ENCODE data around the gene SYNGR4.
A peak's percentile ranks its signal among the peaks of the same experiment; 100 is the strongest.

SYNGR4 gene

DNA sequence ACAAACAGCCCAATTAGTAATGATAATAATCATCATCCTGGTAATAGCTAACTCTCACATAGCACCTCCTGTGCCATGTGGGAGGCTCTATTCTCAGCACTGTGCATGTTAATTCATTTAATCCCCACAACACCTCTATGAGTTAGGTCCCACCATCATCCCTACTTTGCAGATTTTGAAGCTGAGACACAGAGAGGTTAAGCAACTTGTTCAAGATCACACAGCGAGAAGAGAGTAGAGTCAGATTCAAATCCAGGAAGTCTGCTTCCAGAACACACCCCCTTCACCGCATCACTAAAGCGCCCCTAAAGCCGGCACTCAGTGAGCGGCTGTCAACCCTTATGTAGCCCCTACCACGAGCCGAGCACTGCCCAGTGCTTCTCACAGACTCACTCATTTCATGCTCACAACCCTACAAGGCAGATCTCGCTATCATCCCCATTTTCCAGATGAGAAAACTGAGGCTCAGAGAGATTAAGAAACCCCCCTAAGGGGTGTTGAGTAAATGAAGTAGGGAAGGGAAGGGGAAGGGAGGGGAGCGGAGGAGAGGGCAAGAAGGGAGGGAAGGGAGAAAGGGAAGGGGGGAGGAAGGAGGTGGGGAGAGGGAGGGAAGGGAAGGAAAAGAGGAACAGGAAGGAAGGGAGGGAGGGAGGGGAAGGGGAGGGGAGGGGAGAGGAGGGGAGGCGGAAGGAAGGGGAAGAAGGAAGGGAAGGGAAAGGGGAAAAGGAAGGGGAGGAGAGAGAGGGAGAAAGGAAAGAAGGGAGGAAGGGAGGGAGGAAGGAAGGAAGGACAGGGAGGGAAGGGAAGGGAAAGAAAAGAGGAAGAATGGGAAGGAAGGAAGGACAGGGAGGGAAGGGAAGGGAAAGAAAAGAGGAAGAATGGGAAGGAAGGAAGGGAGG, 22.4 kb upstream of the SYNGR4 start:
- DNase-seq = no peak

DNA sequence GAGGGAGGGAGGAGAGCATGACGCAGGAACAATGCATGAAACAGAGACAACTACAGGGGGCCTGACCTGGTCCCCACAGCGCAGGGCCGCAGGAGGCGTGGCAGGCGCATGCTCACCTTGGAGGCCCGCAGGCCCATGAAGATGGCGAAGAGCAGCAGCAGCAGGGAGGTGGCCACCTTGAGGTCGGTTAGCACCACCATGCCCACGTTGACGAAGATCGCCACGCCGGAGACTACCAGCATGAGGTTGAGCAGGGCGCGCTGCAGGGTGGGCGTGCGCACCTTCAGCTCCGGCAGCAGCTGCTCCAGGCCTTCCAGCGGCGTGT, 21.8 kb upstream of the SYNGR4 start:
- no peak for DNase-seq

GRCh38 chr19:48342841-48343540, 21.2 kb upstream of the SYNGR4 start:
- no peak for DNase-seq

- DNase-seq = no peak
These were observed 19.3 kb upstream of the SYNGR4 start for GRCh38 chr19:48344892-48345291.

DNA sequence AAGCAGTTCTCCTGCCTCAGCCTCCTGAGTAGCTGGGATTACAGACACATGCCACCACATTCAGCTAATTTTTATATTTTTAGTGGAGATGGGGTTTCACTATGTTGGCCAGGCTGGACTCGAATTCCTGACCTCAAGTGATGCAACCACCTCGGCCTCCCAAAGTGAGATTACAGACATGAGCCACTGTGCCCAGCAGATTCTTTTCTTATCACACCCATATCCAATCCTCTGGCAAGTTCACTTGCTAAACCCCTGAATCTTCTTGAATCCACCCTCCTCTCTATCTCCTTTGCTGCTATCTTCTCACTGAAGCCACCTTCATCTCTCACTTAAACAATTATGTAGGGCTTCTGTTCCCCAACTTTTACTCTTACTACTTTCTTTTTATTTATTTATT, 18.0 kb upstream of the SYNGR4 start:
- no peak for DNase-seq

- no peak for DNase-seq
These were observed 16.1 kb upstream of the SYNGR4 start for GRCh38 chr19:48348045-48348444.

DNA sequence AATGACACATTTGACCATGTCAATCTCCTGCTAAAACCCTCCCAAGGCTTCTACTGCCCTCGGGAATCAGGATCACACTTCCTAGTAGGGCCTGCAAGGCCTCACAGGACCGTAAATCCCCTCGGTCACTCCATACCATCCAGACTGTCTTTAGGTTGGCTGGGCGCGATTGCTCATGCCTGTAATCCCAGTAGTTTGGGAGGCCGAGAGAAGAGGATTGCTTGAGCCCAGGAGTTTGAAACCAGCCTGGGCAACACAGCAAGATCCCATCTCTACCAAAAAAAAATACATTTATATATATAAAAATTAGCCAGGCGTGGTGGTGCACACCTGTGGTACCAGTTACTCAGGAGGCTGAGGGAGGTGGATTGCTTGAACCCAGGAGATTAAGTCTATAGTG, 15.4 kb upstream of the SYNGR4 start:
- DNase-seq = no peak

- DNase-seq = no peak
These were observed 13.3 kb upstream of the SYNGR4 start for GRCh38 chr19:48350856-48351255.

GRCh38 chr19:48351341-48351752, 12.8 kb upstream of the SYNGR4 start:
- DNase-seq = peak; percentile 49

DNA sequence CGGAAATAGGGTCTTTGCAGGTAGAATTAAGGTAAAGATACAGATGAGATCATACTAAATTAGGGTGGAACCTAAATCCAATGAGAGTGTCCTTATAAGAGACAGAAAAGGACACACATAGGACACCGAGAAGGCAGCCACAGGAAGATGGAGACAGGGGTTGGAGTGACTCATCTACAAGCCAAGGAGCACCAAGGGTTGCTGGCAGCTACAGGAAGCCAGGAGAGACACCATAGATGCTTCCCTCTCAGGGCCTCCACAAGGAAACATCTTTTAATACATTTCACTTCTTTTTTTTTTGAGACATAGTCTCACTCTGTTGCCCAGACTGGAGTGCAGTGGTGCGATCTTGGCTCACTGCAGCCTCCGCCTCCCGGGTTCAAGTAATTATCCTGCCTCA, 10.5 kb upstream of the SYNGR4 start:
- no peak for DNase-seq

GRCh38 chr19:48354332-48354992, 9.7 kb upstream of the SYNGR4 start:
- DNase-seq = no peak

- DNase-seq = no peak
These were observed 8.7 kb upstream of the SYNGR4 start for GRCh38 chr19:48355365-48355954.

DNA sequence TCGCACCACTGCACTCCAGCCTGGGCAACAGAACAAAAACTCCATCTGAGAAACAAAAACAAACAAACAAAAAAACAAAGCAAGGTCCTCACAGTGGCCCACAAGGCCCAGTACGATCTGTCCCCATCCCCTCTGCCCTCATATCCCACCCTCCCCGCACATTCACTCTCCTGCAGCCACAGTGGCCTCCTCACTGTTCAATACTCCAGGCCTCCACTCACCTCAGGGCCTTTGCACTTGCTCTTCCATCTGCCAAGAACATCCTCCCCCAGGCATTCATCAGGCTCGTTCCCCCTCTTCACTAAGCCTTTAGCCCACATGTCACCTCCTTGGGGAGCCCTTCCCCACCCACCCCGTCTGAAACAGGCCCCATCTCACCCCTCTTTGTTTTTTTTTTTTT, 5.0 kb upstream of the SYNGR4 start:
- DNase-seq = no peak

DNA sequence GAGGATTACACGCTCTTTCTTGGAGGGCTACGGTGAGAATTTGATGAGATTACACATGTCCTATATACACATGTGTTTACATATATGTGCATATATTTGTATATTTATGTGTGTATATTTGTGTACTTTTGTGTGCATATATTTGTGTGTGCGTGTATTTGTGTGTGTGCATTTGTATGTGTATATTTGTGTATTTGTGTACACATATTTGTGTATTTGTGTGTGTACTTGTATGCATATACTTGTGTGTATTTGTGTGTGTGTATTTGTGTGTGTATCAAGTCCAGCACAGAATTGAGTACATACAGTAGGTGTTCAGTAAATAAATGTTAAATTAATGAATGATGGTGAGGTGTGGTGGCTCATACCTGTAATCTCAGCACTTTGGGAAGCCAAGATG, 2.3 kb upstream of the SYNGR4 start:
- no peak for DNase-seq

- DNase-seq = peak; percentile 95
These were observed 1.3 kb upstream of the SYNGR4 start for GRCh38 chr19:48362716-48363499.

DNA sequence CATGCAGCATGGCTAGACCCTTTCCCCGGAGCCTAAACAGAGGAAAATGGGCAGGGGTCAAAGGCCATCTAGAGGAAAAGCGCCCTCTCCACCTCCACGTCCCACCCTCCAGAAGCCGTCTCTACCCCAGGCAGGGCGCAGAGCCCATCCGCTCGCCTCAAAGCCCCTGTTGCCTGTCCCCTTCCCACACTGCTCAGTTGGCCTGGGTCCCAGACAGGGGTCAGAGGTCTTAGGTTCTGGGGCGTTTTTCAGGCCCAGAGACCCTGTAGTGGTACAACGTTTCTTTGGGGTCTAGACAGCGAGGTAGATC, 712 bp upstream of the SYNGR4 start:
- DNase-seq = no peak

- no peak for DNase-seq
These were observed 606 bp downstream of the SYNGR4 start for GRCh38 chr19:48364598-48365348.

DNA sequence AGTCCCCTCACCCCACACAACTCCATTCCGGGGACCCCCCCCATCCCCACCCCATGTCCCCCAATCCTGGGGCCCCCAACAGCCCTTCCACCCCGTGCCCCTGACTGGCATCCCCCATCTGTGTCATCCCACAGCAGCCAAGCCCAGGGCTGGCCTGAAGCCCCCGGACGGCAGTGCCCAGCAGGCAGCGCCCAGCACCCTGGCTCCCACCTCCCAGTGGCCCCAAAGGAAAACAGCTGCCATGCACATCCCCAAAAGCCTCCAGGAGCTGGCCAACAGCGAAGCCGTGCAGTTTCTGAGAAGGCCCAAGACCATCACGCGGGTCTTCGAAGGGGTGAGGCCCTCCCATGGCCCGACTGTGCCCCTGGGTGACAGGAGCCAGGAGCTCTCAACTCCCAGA, 1.4 kb downstream of the SYNGR4 start:
- no peak for DNase-seq

DNA sequence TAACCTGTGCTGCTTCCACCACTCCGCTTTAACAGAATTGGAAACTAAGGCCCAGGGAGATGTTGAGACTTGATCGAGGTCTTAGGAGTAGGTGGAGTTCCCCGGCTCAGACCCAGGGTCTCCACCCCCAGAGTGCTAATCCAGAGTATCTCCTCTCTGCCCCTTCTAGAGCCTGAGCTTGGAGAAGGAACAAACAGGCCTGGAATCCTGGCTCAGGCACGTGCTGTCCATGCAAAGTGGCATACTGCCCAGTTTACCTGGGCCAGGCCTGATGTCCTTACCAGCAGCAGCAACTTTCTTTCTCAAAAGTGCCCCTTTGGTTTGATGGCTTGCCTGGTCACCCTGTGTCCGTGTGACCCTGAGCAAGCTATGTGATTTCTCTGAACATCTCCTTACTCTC, 3.7 kb downstream of the SYNGR4 start:
- DNase-seq = no peak

GRCh38 chr19:48368936-48369335, 4.8 kb downstream of the SYNGR4 start:
- no peak for DNase-seq

DNA sequence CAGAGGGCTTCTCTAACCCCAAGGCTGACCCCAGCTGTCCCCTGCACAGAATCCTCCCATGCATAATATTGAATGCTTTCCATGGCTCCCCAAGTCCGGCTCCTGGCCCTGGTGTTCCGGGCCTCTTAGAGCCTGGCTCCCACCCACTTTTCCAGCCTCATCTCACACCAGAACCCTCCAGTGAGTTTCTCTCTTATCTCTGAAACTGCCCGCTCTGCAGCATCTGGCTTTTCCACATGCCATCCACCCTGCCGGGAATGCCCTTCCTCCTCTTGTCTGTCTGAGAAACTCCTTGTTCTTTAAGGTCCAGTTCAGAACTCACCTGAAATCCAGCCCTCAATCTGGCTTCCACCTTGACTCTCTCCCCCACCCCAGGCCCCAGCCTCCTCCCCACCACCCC, 6.8 kb downstream of the SYNGR4 start:
- no peak for DNase-seq

DNA sequence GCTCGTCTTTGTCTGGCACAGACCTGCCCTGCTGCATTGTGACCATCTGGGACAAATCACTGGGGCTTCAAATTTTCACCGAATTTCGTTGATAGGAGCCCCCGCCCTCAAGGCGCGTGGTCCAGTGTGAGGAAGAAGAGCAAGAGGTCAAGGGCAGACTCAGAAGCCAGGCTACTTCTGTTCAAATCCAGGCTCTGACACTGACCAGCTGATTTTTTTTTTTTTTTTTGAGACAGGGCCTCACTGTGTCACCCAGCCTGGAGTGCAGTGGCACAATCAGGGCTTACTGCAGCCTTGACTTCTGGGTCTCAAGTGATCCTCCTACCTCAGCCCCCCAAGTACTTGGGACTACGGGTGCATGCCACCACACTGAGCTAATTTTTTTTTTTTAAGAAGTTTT, 7.2 kb downstream of the SYNGR4 start:
- no peak for DNase-seq

All from fibroblast of upper back skin (primary cell).